ENCODE data around the gene HNF1B. TPM values are rescaled to one million over a fixed set of nuclear protein-coding genes. Genes with fewer than 3 reads are reported as not detected.

HNF1B gene
- total RNA-seq: 10 to 100 TPM in 1 of 2 donors, 1 to 10 TPM in 1; 9.6 to 25.2 TPM
- polyA plus RNA-seq (ENCODE audit: insufficient read length in 6 of 6): 10 to 100 TPM; 31.0 to 40.6 (median 36.2) TPM
- long read RNA-seq, donor 1: 0 reads
- long read RNA-seq, donor 2: 0 reads
- long read RNA-seq, donor 3, partial matches to known transcripts: 0 of 2 reads
- long read RNA-seq, donor 3, other reads (novel, unspliced or antisense): 0 of 2 reads
- long read RNA-seq, donor 4, partial matches to known transcripts: 0 of 3 reads
- long read RNA-seq, donor 4, other reads (novel, unspliced or antisense): 1 of 3 reads
- long read RNA-seq, donor 5, partial matches to known transcripts: 11 of 12 reads
- long read RNA-seq, donor 5, other reads (novel, unspliced or antisense): 0 of 12 reads
- long read RNA-seq, donor 6: 0 reads
- long read RNA-seq, donor 7, partial matches to known transcripts: 0 of 1 reads
- long read RNA-seq, donor 7, other reads (novel, unspliced or antisense): 0 of 1 reads
- long read RNA-seq, donor 8, partial matches to known transcripts: 0 of 5 reads
- long read RNA-seq, donor 8, other reads (novel, unspliced or antisense): 0 of 5 reads
- long read RNA-seq, donor 9: 0 reads
- long read RNA-seq, donor 10, partial matches to known transcripts: 0 of 1 reads
- long read RNA-seq, donor 10, other reads (novel, unspliced or antisense): 0 of 1 reads
- long read RNA-seq, donor 11: 0 reads
- long read RNA-seq, donor 12, partial matches to known transcripts: 0 of 1 reads
- long read RNA-seq, donor 12, other reads (novel, unspliced or antisense): 0 of 1 reads

- intact Hi-C loops (cut with DNase I): no loop called here
- Histone ChIP-seq H3K27me3 (peaks cover 61 to 98% of the 10 kb centered on the region in 2 donors), H3K27ac (peak within 1 kb of the TSS; percentile 68 to 76), H3K4me3 (peak within 1 kb of the TSS; percentile 30 to 33), H3K36me3 (no peaks in the 10 kb centered on the region), H3K9me3 (no peaks in the 10 kb centered on the region), H3K4me1 (peaks cover 4 to 42% of the 10 kb centered on the region in 2 donors)
- no peak for TF ChIP-seq CTCF (IDR thresholded peaks at IDR 0.05)
- ATAC-seq (peak; percentile 81), DNase-seq (peak in 3 of 4 donors; percentile 66 to 75 (median 70))
Observed at GRCh38 chr17:37744961-37745800, at the start of gene HNF1B. HNF1B (minus strand) TSS chr17:37745059; CDS start chr17:37744884, 175 bp downstream.

GRCh38 chr17:37792787-37793186, 47.9 kb upstream of the HNF1B start:
- Histone ChIP-seq H3K9me3 (no peaks in the 10 kb centered on the region), H3K36me3 (no peaks in the 10 kb centered on the region), H3K27me3 (peaks cover 10 to 59% of the 10 kb centered on the region in 2 donors), H3K4me1 (no peaks in the 10 kb centered on the region), H3K4me3 (no peak overlapping the region), H3K27ac (no peak overlapping the region)
- intact Hi-C loops (cut with DNase I): no loop called here
- DNase-seq: no peak
- no peak for ATAC-seq
- no peak for TF ChIP-seq CTCF (IDR thresholded peaks at IDR 0.05)

- Histone ChIP-seq H3K36me3 (no peaks in the 10 kb centered on the region), H3K27me3 (peaks cover 10 to 58% of the 10 kb centered on the region in 2 donors), H3K9me3 (no peaks in the 10 kb centered on the region), H3K27ac (no peak overlapping the region), H3K4me3 (no peak overlapping the region), H3K4me1 (no peaks in the 10 kb centered on the region)
- DNase-seq (no peak), ATAC-seq (peak; percentile 74)
- peak; percentile 24 to 57 for TF ChIP-seq CTCF (IDR thresholded peaks at IDR 0.05)
- intact Hi-C loops (cut with DNase I): no loop called here
Observed at GRCh38 chr17:37791447-37792399, 46.9 kb upstream of the HNF1B start.

GRCh38 chr17:37789771-37790541, 45.1 kb upstream of the HNF1B start:
- TF ChIP-seq CTCF (IDR thresholded peaks at IDR 0.05): no peak
- Histone ChIP-seq H3K36me3 (no peaks in the 10 kb centered on the region), H3K4me3 (no peak overlapping the region), H3K4me1 (no peaks in the 10 kb centered on the region), H3K27me3 (peaks cover 11 to 55% of the 10 kb centered on the region in 2 donors), H3K27ac (no peak overlapping the region), H3K9me3 (no peaks in the 10 kb centered on the region)
- no peak for DNase-seq
- no peak for ATAC-seq
- intact Hi-C loops (cut with DNase I): no loop called here
